ENCODE measurements around the gene CNOT3. TPM values are rescaled to one million over a fixed set of nuclear protein-coding genes. Genes with fewer than 3 reads are reported as not detected.

The CNOT3 gene
- total and polyA plus RNA-seq, 4 donors: 23.5 to 40.4 (median 28.8) TPM

DNA sequence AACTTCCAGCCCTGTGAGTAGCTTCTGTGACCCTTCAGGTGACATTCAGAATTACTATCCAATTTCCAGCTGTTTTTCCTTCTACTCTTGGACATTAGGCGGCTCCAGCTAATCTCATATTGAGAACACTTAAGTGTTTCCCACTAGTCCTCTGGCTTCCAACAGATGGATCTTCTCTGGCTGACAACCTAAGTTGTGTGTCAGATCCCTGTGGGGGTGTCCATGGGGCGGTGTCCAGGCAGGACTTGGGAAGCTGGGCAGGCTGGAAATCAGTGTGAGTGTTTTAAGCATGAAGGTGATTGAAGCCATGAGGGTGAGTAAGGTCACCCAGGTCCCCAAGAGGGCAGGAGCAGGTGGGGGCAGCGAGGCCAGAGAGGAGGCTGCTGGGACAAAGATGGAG lies 10.1 kb downstream of the CNOT3 start:
- Histone ChIP-seq H3K36me3 (ENCODE audit: control insufficient read depth in 4 of 4, insufficient read depth in 4 of 4, low read length in 4 of 4) (peaks cover 16 to 94% (median 63%) of the 10 kb centered on the region in 4 donors), H3K27me3 (ENCODE audit: control insufficient read depth in 3 of 3, insufficient read depth in 3 of 3, low read length in 2 of 3) (no peaks in the 10 kb centered on the region), H3K4me1 (ENCODE audit: control insufficient read depth in 5 of 5, insufficient read depth in 5 of 5, low read length in 5 of 5) (no peaks in the 10 kb centered on the region), H3K4me3 (no peak overlapping the region), H3K9me3 (ENCODE audit: control insufficient read depth in 4 of 4, insufficient read depth in 3 of 4, low read length in 3 of 4) (no peaks in the 10 kb centered on the region), H3K27ac (ENCODE audit: low read depth in 1 of 2, low read length in 1 of 2) (no peak overlapping the region), H3K9ac (ENCODE audit: insufficient read depth in 1 of 2, low read length in 2 of 2) (no peak overlapping the region)
- ATAC-seq (ENCODE audit: insufficient read depth, low FRiP score) (no peak), DNase-seq (no peak)
- 74 to 100% methylated on average over 3 of the region's 3 CpGs for WGBS, 2 donors
- TF ChIP-seq, protein P1, sequence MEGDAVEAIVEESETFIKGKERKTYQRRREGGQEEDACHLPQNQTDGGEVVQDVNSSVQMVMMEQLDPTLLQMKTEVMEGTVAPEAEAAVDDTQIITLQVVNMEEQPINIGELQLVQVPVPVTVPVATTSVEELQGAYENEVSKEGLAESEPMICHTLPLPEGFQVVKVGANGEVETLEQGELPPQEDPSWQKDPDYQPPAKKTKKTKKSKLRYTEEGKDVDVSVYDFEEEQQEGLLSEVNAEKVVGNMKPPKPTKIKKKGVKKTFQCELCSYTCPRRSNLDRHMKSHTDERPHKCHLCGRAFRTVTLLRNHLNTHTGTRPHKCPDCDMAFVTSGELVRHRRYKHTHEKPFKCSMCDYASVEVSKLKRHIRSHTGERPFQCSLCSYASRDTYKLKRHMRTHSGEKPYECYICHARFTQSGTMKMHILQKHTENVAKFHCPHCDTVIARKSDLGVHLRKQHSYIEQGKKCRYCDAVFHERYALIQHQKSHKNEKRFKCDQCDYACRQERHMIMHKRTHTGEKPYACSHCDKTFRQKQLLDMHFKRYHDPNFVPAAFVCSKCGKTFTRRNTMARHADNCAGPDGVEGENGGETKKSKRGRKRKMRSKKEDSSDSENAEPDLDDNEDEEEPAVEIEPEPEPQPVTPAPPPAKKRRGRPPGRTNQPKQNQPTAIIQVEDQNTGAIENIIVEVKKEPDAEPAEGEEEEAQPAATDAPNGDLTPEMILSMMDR (IDR thresholded peaks at IDR 0.05; ENCODE audit: control extremely low read depth, extremely low read depth): no peak

DNA sequence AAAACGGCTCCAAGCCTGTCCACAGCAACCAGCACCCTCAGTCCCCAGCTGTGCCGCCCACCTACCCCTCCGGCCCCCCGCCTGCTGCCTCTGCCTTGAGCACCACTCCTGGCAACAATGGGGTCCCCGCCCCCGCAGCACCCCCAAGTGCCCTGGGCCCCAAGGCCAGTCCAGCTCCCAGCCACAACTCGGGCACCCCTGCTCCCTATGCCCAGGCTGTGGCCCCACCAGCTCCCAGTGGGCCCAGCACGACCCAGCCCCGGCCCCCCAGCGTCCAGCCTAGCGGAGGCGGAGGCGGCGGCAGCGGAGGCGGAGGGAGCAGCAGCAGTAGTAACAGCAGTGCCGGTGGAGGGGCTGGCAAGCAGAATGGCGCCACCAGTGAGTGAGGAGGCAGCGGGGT lies 10.6 kb downstream of the CNOT3 start:
- no peaks in the 10 kb centered on the region for H3K27me3 ChIP-seq (ENCODE audit: control insufficient read depth in 3 of 3, insufficient read depth in 3 of 3, low read length in 2 of 3)
- ATAC-seq (ENCODE audit: insufficient read depth, low FRiP score) (no peak), DNase-seq (no peak)
- H3K4me3 ChIP-seq: no peak overlapping the region
- H3K4me1 ChIP-seq (ENCODE audit: control insufficient read depth in 5 of 5, insufficient read depth in 5 of 5, low read length in 5 of 5): no peaks in the 10 kb centered on the region
- H3K9ac ChIP-seq (ENCODE audit: insufficient read depth in 1 of 2, low read length in 2 of 2): no peak overlapping the region
- H3K36me3 ChIP-seq (ENCODE audit: control insufficient read depth in 4 of 4, insufficient read depth in 4 of 4, low read length in 4 of 4): peaks cover 13 to 94% (median 59%) of the 10 kb centered on the region in 4 donors
- H3K27ac ChIP-seq (ENCODE audit: low read depth in 1 of 2, low read length in 1 of 2): no peak overlapping the region
- TF ChIP-seq, protein P1 (IDR thresholded peaks at IDR 0.05; ENCODE audit: control extremely low read depth, extremely low read depth): no peak
- WGBS, 2 donors: 92 to 93% methylated on average over 18 to 19 of the region's 19 CpGs
- no peaks in the 10 kb centered on the region for H3K9me3 ChIP-seq (ENCODE audit: control insufficient read depth in 4 of 4, insufficient read depth in 3 of 4, low read length in 3 of 4)

DNA sequence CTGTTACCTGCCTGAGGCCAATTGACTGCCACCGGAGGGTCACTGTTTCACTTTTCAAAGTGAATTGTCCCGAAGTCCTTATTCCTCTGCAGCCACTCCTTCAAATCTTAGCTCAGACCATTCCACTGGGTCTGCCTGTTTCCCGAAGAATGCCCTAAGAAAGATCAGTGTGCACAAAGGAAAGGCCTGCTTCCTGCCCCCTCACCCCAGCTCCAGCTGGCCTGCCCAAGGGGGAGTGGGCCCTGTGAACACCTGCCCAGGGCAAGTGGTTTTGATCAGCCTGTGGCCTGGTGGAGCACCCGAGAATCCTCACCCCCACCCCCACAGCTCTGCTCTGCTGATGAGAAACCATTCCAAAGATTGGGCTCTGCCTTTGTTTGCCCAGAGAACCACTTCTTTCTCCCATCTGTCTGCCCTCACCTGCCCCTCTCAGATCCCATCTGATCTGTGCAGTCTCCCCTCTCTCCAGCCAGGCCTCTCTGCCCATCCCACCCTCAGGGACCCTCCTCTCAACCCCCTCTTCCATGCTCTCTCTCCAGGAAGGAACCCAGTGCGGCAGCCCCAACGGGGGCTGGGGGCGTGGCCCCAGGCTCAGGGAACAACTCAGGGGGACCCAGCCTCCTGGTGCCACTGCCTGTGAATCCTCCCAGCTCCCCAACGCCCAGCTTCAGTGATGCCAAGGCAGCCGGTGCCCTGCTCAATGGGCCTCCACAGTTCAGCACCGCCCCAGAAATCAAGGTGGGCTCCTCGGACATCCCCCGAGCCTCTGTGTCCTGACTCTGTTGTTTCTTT lies 11.7 kb downstream of the CNOT3 start:
- Histone ChIP-seq H3K27ac (ENCODE audit: low read depth in 1 of 2, low read length in 1 of 2) (no peak overlapping the region), H3K4me1 (ENCODE audit: control insufficient read depth in 5 of 5, insufficient read depth in 5 of 5, low read length in 5 of 5) (no peaks in the 10 kb centered on the region), H3K27me3 (ENCODE audit: control insufficient read depth in 3 of 3, insufficient read depth in 3 of 3, low read length in 2 of 3) (no peaks in the 10 kb centered on the region), H3K9me3 (ENCODE audit: control insufficient read depth in 4 of 4, insufficient read depth in 3 of 4, low read length in 3 of 4) (no peaks in the 10 kb centered on the region), H3K4me3 (no peak overlapping the region), H3K9ac (ENCODE audit: insufficient read depth in 1 of 2, low read length in 2 of 2) (no peak overlapping the region), H3K36me3 (ENCODE audit: control insufficient read depth in 4 of 4, insufficient read depth in 4 of 4, low read length in 4 of 4) (peaks cover 14 to 94% (median 52%) of the 10 kb centered on the region in 4 donors)
- WGBS, 2 donors: 79 to 89% methylated on average over 12 of the region's 12 CpGs
- ATAC-seq (ENCODE audit: insufficient read depth, low FRiP score): no peak
- no peak for DNase-seq
- TF ChIP-seq, protein P1 (IDR thresholded peaks at IDR 0.05; ENCODE audit: control extremely low read depth, extremely low read depth): no peak
